ENCODE data around the gene WWP2.
A peak's percentile ranks its signal among the peaks of the same experiment; 100 is the strongest.

The WWP2 gene

DNA sequence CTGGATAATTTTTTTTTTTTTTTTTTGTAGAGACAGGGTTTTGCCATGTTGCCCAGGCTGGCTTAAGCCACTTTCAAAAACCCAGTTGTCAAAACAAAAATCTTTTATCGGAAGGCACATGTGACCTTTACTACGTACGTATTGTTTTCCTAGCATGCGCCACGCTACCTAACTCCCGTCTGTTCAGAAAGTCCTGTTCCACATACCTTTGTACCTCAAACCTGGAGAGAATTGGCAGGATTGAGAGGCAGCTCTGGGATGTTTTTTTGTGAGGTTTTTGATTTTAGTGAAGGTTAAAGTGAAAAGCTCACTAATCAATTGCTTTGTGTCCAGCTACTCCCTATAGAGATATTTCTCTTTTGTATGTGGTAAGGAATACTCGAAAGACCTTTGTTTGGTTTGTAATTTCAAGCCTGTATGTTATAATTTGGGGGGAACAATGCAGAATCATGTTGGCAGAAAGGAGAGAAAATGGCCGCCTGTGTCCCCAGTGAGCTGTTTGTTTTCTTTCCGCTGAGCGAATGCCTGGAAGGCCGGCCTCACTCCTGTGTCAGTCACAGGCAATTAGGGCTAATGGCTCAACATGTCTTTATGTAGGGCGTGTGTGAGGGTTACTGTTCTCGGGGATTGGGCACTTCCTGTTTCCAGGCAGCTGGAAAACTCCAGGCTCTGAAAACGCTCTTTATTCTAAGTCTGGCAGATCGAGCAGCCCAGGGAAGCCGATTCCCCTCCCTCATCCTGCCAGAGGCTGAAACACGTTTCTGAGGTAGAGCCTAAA, 128.2 kb downstream of the WWP2 start:
- no peaks in the 10 kb centered on the region; the same call in 1 of the 2 replicates for H3K4me1 ChIP-seq (ENCODE audit: insufficient read depth, low read length)
- peak overlapping the region; percentile 13 for H3K27ac ChIP-seq (ENCODE audit: low read length)
- H3K9me3 ChIP-seq (ENCODE audit: insufficient read depth, low read depth, low read length), result no peaks in the 10 kb centered on the region
- H3K36me3 ChIP-seq (ENCODE audit: insufficient read depth, low read depth, low read length), result peaks cover 11% of the 10 kb centered on the region
- H3K4me3 ChIP-seq (ENCODE audit: low read length), result no peak overlapping the region
- H3K9ac ChIP-seq (ENCODE audit: low read depth, low read length), result peak overlapping the region; percentile 52; the same call in 1 of the 2 replicates
- H3K27me3 ChIP-seq (ENCODE audit: insufficient read depth, low read length), result no peaks in the 10 kb centered on the region

GRCh38 chr16:69890892-69891282, 128.8 kb downstream of the WWP2 start:
- H3K27me3 ChIP-seq (ENCODE audit: insufficient read depth, low read length), result no peaks in the 10 kb centered on the region
- H3K27ac ChIP-seq (ENCODE audit: low read length), result no peak overlapping the region
- H3K9ac ChIP-seq (ENCODE audit: low read depth, low read length), result peak overlapping the region; percentile 52; the same call in 1 of the 2 replicates
- no peak overlapping the region for H3K4me3 ChIP-seq (ENCODE audit: low read length)
- H3K36me3 ChIP-seq (ENCODE audit: insufficient read depth, low read depth, low read length), result peaks cover 11% of the 10 kb centered on the region
- no peaks in the 10 kb centered on the region for H3K9me3 ChIP-seq (ENCODE audit: insufficient read depth, low read depth, low read length)
- H3K4me1 ChIP-seq (ENCODE audit: insufficient read depth, low read length), result no peaks in the 10 kb centered on the region; the same call in 1 of the 2 replicates

DNA sequence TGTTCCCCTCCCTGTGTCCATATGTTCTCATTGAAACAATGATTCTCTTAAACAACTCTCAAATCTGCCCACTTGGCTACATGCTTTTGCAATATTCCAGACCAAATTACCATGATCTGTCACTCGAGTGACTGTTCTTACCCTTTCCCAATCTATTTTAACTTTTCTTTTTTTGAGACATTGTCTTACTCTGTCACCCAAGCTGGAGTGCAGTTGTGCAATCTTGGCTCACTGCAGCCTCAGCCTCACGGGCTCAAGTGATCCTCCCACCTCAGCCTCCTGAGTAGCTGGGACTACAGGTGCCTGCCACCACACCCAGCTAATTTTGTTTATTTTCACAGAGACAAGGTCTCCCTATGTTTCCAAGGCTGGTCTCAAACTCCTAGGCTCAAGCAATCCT, 130.2 kb downstream of the WWP2 start:
- H3K27ac ChIP-seq (ENCODE audit: low read length), result no peak overlapping the region
- H3K27me3 ChIP-seq (ENCODE audit: insufficient read depth, low read length), result no peaks in the 10 kb centered on the region
- no peak overlapping the region for H3K9ac ChIP-seq (ENCODE audit: low read depth, low read length)
- no peaks in the 10 kb centered on the region; the same call in 1 of the 2 replicates for H3K4me1 ChIP-seq (ENCODE audit: insufficient read depth, low read length)
- H3K36me3 ChIP-seq (ENCODE audit: insufficient read depth, low read depth, low read length), result peaks cover 11% of the 10 kb centered on the region
- H3K9me3 ChIP-seq (ENCODE audit: insufficient read depth, low read depth, low read length), result no peaks in the 10 kb centered on the region
- H3K4me3 ChIP-seq (ENCODE audit: low read length), result no peak overlapping the region

DNA sequence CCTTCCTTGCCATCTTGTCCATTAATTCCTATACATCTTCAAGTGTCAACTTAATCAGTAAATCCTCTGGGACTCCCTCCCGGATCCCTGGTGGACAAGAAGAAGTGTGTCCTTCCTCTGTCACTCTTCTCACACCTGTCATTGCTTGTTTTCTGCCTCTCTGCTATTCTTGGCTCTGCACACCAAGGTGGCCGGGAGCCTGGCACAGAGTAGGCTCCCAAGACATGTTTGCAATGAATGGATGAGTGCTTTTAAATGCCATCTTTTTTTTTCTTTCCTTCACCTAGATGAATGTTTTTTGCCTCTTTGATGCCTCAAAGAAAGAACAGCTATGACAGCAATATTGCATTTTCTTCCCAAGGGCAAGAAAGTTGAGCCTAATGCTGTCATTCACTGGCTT, 131.0 kb downstream of the WWP2 start:
- H3K4me3 ChIP-seq (ENCODE audit: low read length), result no peak overlapping the region
- no peaks in the 10 kb centered on the region; the same call in 1 of the 2 replicates for H3K4me1 ChIP-seq (ENCODE audit: insufficient read depth, low read length)
- H3K27ac ChIP-seq (ENCODE audit: low read length), result no peak overlapping the region
- peaks cover 11% of the 10 kb centered on the region for H3K36me3 ChIP-seq (ENCODE audit: insufficient read depth, low read depth, low read length)
- no peaks in the 10 kb centered on the region for H3K27me3 ChIP-seq (ENCODE audit: insufficient read depth, low read length)
- H3K9ac ChIP-seq (ENCODE audit: low read depth, low read length), result no peak overlapping the region
- no peaks in the 10 kb centered on the region for H3K9me3 ChIP-seq (ENCODE audit: insufficient read depth, low read depth, low read length)

DNA sequence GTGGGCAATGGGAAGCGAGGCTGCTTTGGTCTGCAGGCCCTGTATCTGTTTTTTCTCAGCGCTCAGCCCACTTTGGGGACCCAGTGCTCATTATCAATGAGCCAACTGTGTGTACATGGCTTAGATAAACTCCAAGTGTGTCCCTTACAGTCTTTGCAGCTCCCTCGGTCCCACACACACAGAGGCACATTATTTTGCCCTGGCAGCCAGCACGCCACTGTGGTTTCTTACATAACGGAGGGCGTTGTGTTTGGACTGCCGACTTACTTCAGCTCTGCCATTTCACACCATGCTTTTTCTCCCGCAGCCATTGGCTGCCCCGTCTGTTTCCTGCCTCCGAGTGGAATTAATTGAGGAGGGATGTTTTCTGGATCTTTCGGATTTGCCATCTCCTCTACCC, 132.5 kb downstream of the WWP2 start:
- no peak overlapping the region for H3K27ac ChIP-seq (ENCODE audit: low read length)
- no peak overlapping the region for H3K9ac ChIP-seq (ENCODE audit: low read depth, low read length)
- H3K4me1 ChIP-seq (ENCODE audit: insufficient read depth, low read length), result no peaks in the 10 kb centered on the region; the same call in 1 of the 2 replicates
- no peaks in the 10 kb centered on the region for H3K9me3 ChIP-seq (ENCODE audit: insufficient read depth, low read depth, low read length)
- no peak overlapping the region for H3K4me3 ChIP-seq (ENCODE audit: low read length)
- no peaks in the 10 kb centered on the region for H3K27me3 ChIP-seq (ENCODE audit: insufficient read depth, low read length)
- peaks cover 1% of the 10 kb centered on the region for H3K36me3 ChIP-seq (ENCODE audit: insufficient read depth, low read depth, low read length)

- no peak overlapping the region for H3K9ac ChIP-seq (ENCODE audit: low read depth, low read length)
- H3K4me3 ChIP-seq (ENCODE audit: low read length), result no peak overlapping the region
- no peaks in the 10 kb centered on the region for H3K27me3 ChIP-seq (ENCODE audit: insufficient read depth, low read length)
- H3K36me3 ChIP-seq (ENCODE audit: insufficient read depth, low read depth, low read length), result no peaks in the 10 kb centered on the region
- H3K9me3 ChIP-seq (ENCODE audit: insufficient read depth, low read depth, low read length), result no peaks in the 10 kb centered on the region
- no peak overlapping the region for H3K27ac ChIP-seq (ENCODE audit: low read length)
- H3K4me1 ChIP-seq (ENCODE audit: insufficient read depth, low read length), result no peaks in the 10 kb centered on the region; the same call in 1 of the 2 replicates
Observed at GRCh38 chr16:69903865-69904415, 141.8 kb downstream of the WWP2 start.

DNA sequence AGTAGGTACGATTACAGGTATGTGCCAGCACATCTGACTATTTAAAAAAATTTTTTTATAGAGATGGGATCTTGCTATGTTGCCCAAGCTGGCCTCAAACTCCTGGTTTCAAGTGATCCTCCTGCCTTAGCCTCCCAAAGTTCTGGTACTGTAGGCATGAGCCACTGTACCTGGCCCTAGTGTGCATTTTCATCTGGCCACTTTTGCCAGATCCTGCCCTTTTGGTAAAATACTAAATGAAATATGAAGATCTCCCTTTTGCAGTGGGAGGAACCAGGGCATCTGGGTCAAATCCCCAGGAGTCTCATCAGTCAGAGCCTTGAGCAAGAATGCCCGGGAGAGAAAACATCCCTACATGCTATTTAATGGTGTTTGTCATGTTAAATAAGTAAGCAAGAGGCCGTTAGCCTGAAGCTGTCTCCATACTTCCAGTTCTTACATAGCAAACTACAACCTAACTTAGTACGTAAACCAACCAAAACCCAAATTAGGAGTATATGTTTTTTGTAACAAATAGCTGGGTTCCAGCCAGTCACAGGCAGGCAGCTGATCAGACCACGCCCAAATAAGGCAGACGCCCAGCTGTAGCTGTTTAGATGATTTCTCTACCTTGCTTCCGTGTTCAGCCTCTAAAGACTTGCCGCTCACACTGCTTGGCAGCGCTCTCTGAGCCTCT, 142.5 kb downstream of the WWP2 start:
- H3K4me3 ChIP-seq (ENCODE audit: low read length), result no peak overlapping the region
- no peaks in the 10 kb centered on the region for H3K36me3 ChIP-seq (ENCODE audit: insufficient read depth, low read depth, low read length)
- H3K9ac ChIP-seq (ENCODE audit: low read depth, low read length), result peak overlapping the region; percentile 10; the same call in 1 of the 2 replicates
- H3K27me3 ChIP-seq (ENCODE audit: insufficient read depth, low read length), result no peaks in the 10 kb centered on the region
- H3K4me1 ChIP-seq (ENCODE audit: insufficient read depth, low read length), result no peaks in the 10 kb centered on the region; the same call in 1 of the 2 replicates
- H3K9me3 ChIP-seq (ENCODE audit: insufficient read depth, low read depth, low read length), result no peaks in the 10 kb centered on the region
- peak overlapping the region; percentile 2 for H3K27ac ChIP-seq (ENCODE audit: low read length)

GRCh38 chr16:69905171-69905555, 143.0 kb downstream of the WWP2 start:
- peak overlapping the region; percentile 2 for H3K27ac ChIP-seq (ENCODE audit: low read length)
- no peak overlapping the region for H3K4me3 ChIP-seq (ENCODE audit: low read length)
- H3K9me3 ChIP-seq (ENCODE audit: insufficient read depth, low read depth, low read length), result no peaks in the 10 kb centered on the region
- H3K36me3 ChIP-seq (ENCODE audit: insufficient read depth, low read depth, low read length), result no peaks in the 10 kb centered on the region
- H3K9ac ChIP-seq (ENCODE audit: low read depth, low read length), result peak overlapping the region; percentile 10; the same call in 1 of the 2 replicates
- H3K27me3 ChIP-seq (ENCODE audit: insufficient read depth, low read length), result no peaks in the 10 kb centered on the region
- H3K4me1 ChIP-seq (ENCODE audit: insufficient read depth, low read length), result no peaks in the 10 kb centered on the region; the same call in 1 of the 2 replicates

- H3K9me3 ChIP-seq (ENCODE audit: insufficient read depth, low read depth, low read length), result no peaks in the 10 kb centered on the region
- no peaks in the 10 kb centered on the region for H3K36me3 ChIP-seq (ENCODE audit: insufficient read depth, low read depth, low read length)
- no peak overlapping the region for H3K4me3 ChIP-seq (ENCODE audit: low read length)
- H3K4me1 ChIP-seq (ENCODE audit: insufficient read depth, low read length), result no peaks in the 10 kb centered on the region; the same call in 1 of the 2 replicates
- no peaks in the 10 kb centered on the region for H3K27me3 ChIP-seq (ENCODE audit: insufficient read depth, low read length)
- no peak overlapping the region for H3K27ac ChIP-seq (ENCODE audit: low read length)
- H3K9ac ChIP-seq (ENCODE audit: low read depth, low read length), result no peak overlapping the region
Observed at GRCh38 chr16:69906838-69907401, 144.8 kb downstream of the WWP2 start.

DNA sequence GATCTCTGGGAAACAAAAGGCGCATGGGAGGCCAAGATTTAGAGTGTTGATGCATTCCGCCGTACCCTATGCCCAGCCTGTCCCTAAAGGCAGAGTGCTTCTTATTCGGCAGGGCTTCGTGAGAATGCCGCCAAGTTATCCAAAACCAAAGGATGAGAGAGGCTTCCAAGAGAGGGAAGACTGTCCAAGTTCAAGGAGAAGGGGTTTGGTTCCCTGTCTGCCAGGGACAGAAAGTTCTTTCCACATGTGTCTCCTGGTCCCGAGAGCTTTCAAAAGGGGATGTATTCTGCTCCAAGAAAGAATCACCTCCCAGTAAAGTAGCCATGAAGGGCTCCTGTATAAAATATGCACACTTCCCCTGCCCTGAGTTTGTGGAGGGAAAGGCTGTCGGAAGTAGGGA, 146.9 kb downstream of the WWP2 start:
- Histone ChIP-seq H3K4me1 (ENCODE audit: insufficient read depth, low read length) (no peaks in the 10 kb centered on the region; the same call in 1 of the 2 replicates), H3K4me3 (ENCODE audit: low read length) (no peak overlapping the region), H3K27me3 (ENCODE audit: insufficient read depth, low read length) (no peaks in the 10 kb centered on the region), H3K9me3 (ENCODE audit: insufficient read depth, low read depth, low read length) (no peaks in the 10 kb centered on the region), H3K27ac (ENCODE audit: low read length) (no peak overlapping the region), H3K9ac (ENCODE audit: low read depth, low read length) (no peak overlapping the region), H3K36me3 (ENCODE audit: insufficient read depth, low read depth, low read length) (no peaks in the 10 kb centered on the region)

DNA sequence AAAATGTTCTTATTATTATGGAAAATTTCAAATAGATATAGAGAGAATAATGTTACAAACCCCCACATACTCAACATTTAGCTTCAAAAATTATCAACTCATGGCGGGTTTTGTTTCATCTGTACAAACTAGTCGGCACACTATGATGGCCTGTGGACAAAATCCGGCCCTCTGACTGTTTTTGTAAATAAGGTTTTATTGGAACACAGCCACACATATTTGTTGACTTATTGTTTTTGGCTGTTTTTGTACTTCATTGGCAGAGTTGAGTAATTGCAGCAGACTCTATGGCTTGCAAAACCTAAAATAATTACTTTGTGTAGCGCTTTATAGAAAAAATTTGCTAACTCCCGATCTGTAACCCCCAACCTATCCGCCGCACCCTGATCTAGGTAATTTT, 147.6 kb downstream of the WWP2 start:
- Histone ChIP-seq H3K36me3 (ENCODE audit: insufficient read depth, low read depth, low read length) (no peaks in the 10 kb centered on the region), H3K4me1 (ENCODE audit: insufficient read depth, low read length) (no peaks in the 10 kb centered on the region; the same call in 1 of the 2 replicates), H3K9me3 (ENCODE audit: insufficient read depth, low read depth, low read length) (no peaks in the 10 kb centered on the region), H3K9ac (ENCODE audit: low read depth, low read length) (no peak overlapping the region), H3K27ac (ENCODE audit: low read length) (no peak overlapping the region), H3K4me3 (ENCODE audit: low read length) (no peak overlapping the region), H3K27me3 (ENCODE audit: insufficient read depth, low read length) (no peaks in the 10 kb centered on the region)
